HCT116 (cell line): ENCODE data around the gene CDH4. TPM values are rescaled to one million over a fixed set of nuclear protein-coding genes. Genes with fewer than 3 reads are reported as not detected.

Source experiments
- ATAC-seq: fragments of 200-7000 bp; cut with Tn5 transposase; 2 replicates; pipeline ENCODE4 v1.9.1; 2020; ENCODE audit warnings: mild to moderate bottlenecking, moderate library complexity
- BruUV-seq: library from RNA; stranded (reverse); fragments of 400-500 nt; replicated peaks from 2 replicates; lab custom pipeline; 2021; lab: Mats Ljungman, UMichigan
- CTCF ChIA-PET: fragments of 300-600 bp; sonication (Branson Sonifier 250); formaldehyde crosslinking; loops from one replicate; lab custom pipeline; 2021; ENCODE audit warnings: antibody characterized with exemption; lab: Charles Lee
- POLR2A ChIA-PET: fragments of 300-600, 350-600 bp; sonication (Branson Sonifier 250); formaldehyde crosslinking; loops from one replicate; lab custom pipeline; 2021; ENCODE audit warnings: antibody characterized with exemption; lab: Charles Lee
- RAD21 ChIA-PET, 2 experiments: fragments of 300-600 bp; sonication (Branson Sonifier 250); formaldehyde crosslinking; loops; one replicate each; lab custom pipeline; 2023; ENCODE audit warnings: low total read pairs in 2 of 2; ENCODE audit not compliant: uncharacterized antibody in 2 of 2, unreplicated experiment in 2 of 2, low non-redundant PET in 1 of 2; lab: Charles Lee
- DNase-seq: peaks from one replicate; pipeline ENCODE4 v3.0.0-alpha.2; 2010; ENCODE audit warnings: low read depth, low spot score
- H2AFZ ChIP-seq: fragments of 200-600 bp; shearing (Covaris generic), sonication (generic); 2 replicates; pipeline ENCODE4 v1.6.1; 2017; ENCODE audit warnings: low read depth, mixed run types, mixed read lengths, antibody characterized with exemption, low read length; ENCODE audit not compliant: poor library complexity, severe bottlenecking
- H3K27ac ChIP-seq: 2 replicates; pipeline ENCODE4 v1.5.1; 2012; ENCODE audit warnings: low read depth, low read length
- H3K27me3 ChIP-seq: fragments of 200-600 bp; sonication (generic); 2 replicates; pipeline ENCODE4 v1.6.1; 2016; ENCODE audit warnings: mixed run types, low read length, mixed read lengths; ENCODE audit not compliant: insufficient read depth
- H3K36me3 ChIP-seq, 2 experiments: fragments of 200-500 bp in 1 of 2; fragments of 200-600 bp in 1 of 2; sonication (Bioruptor generic) in 1 of 2; sonication (generic) in 1 of 2; 2 replicates each; pipeline versions ENCODE4 v1.5.1 to v1.6.1; 2014 to 2016; ENCODE audit warnings: low read length in 2 of 2, inconsistent platforms in 1 of 2, mixed read lengths in 1 of 2, mixed run types in 1 of 2; ENCODE audit not compliant: insufficient read depth in 2 of 2, control insufficient read depth in 1 of 2
- H3K4me1 ChIP-seq, 2 experiments: fragments of 200-600 bp in 1 of 2; sonication (generic) in 1 of 2; 2 replicates each; pipeline versions ENCODE4 v1.5.1 to v1.6.1; 2012 to 2017; ENCODE audit warnings: low read length in 2 of 2, inconsistent platforms in 1 of 2, mild to moderate bottlenecking in 1 of 2, mixed read lengths in 1 of 2, mixed run types in 1 of 2, moderate library complexity in 1 of 2; ENCODE audit not compliant: insufficient read depth in 2 of 2, control insufficient read depth in 1 of 2
- H3K4me2 ChIP-seq: fragments of 200-600 bp; sonication (generic); 2 replicates; pipeline ENCODE4 v1.6.1; 2017; ENCODE audit warnings: mixed run types, low read length, mixed read lengths
- H3K4me3 ChIP-seq, 2 experiments: fragments of 200-600 bp in 1 of 2; sonication (generic) in 1 of 2; replicated peaks in 1 of 2; 2 replicates each; pipeline ENCODE4 v1.5.1; 2011 to 2016; ENCODE audit warnings: low read length in 2 of 2, control low read depth in 1 of 2, low read depth in 1 of 2, mild to moderate bottlenecking in 1 of 2, mixed read lengths in 1 of 2, mixed run types in 1 of 2
- H3K79me2 ChIP-seq: fragments of 200-600 bp; sonication (generic); 2 replicates; pipeline ENCODE4 v1.6.1; 2017; ENCODE audit warnings: mild to moderate bottlenecking, mixed run types, low read length, moderate library complexity, mixed read lengths; ENCODE audit not compliant: insufficient read depth
- H3K9ac ChIP-seq: fragments of 200-600 bp; sonication (generic); 2 replicates; pipeline ENCODE4 v1.6.1; 2016; ENCODE audit warnings: low read length, mixed read lengths
- H3K9me2 ChIP-seq: fragments of 200-600 bp; sonication (generic), shearing (Covaris generic); 2 replicates; pipeline ENCODE4 v1.6.1; 2017; ENCODE audit warnings: mixed run types, mild to moderate bottlenecking, moderate library complexity; ENCODE audit not compliant: insufficient read depth
- H3K9me3 ChIP-seq, 2 experiments: fragments of 200-500 bp in 1 of 2; fragments of 200-600 bp in 1 of 2; sonication (Bioruptor generic) in 1 of 2; sonication (generic) in 1 of 2; 2 replicates each; pipeline ENCODE4 v1.6.1; 2014 to 2017; ENCODE audit warnings: low read length in 2 of 2, mixed read lengths in 2 of 2, inconsistent platforms in 1 of 2, low read depth in 1 of 2, mild to moderate bottlenecking in 1 of 2, mixed run types in 1 of 2, moderate library complexity in 1 of 2; ENCODE audit not compliant: control insufficient read depth in 1 of 2, insufficient read depth in 1 of 2
- H4K20me1 ChIP-seq: fragments of 200-600 bp; sonication (generic), shearing (Covaris generic); 2 replicates; pipeline ENCODE4 v1.6.1; 2017; ENCODE audit warnings: mixed run types, mild to moderate bottlenecking, moderate library complexity; ENCODE audit not compliant: insufficient read depth
- CBX3 ChIP-seq: IDR thresholded peaks from 2 replicates; pipeline ENCODE4 v1.6.1; 2012; ENCODE audit warnings: low read depth
- EGR1 ChIP-seq: IDR thresholded peaks from 2 replicates; pipeline ENCODE4 v1.6.1; 2012; ENCODE audit warnings: low read depth
- ELF1 ChIP-seq: IDR thresholded peaks from 2 replicates; pipeline ENCODE4 v1.6.1; 2012; ENCODE audit warnings: low read depth, borderline replicate concordance
- EZH2 ChIP-seq: fragments of 200-600 bp; sonication (generic); IDR thresholded peaks from 2 replicates; pipeline ENCODE4 v1.6.1; 2017; ENCODE audit warnings: antibody characterized with exemption, mixed run types
- EZH2phosphoT487 ChIP-seq: fragments of 200-600 bp; IDR thresholded peaks from 2 replicates; pipeline ENCODE4 v1.6.1; 2018; ENCODE audit warnings: antibody characterized with exemption, borderline replicate concordance
- JUND ChIP-seq: IDR thresholded peaks from 2 replicates; pipeline ENCODE4 v1.6.1; 2012
- POLR2AphosphoS5 ChIP-seq: IDR thresholded peaks from 2 replicates; pipeline ENCODE4 v1.6.1; 2011; ENCODE audit warnings: mild to moderate bottlenecking, low read depth, low read length, moderate library complexity
- RAD21 ChIP-seq: IDR thresholded peaks from 2 replicates; pipeline ENCODE4 v1.6.1; 2012; ENCODE audit warnings: low read depth, mild to moderate bottlenecking
- SIN3A ChIP-seq: IDR thresholded peaks from 2 replicates; pipeline ENCODE4 v1.6.1; 2012; ENCODE audit warnings: low read depth
- SP1 ChIP-seq: IDR thresholded peaks from 2 replicates; pipeline ENCODE4 v1.6.1; 2012; ENCODE audit warnings: low read depth
- SRF ChIP-seq: IDR thresholded peaks from 2 replicates; pipeline ENCODE4 v1.6.1; 2012; ENCODE audit warnings: low read depth
- YY1 ChIP-seq: IDR thresholded peaks from 2 replicates; pipeline ENCODE4 v1.6.1; 2011; ENCODE audit warnings: low read length, low read depth, moderate library complexity, mild to moderate bottlenecking; ENCODE audit not compliant: insufficient replicate concordance; ENCODE audit errors: extremely low read depth
- ZFX ChIP-seq: fragments of 450-650 bp; IDR thresholded peaks from 2 replicates; pipeline ENCODE4 v1.6.1; 2017
- ZNF274 ChIP-seq: fragments of 200-500 bp; sonication (Bioruptor generic); IDR thresholded peaks from 2 replicates; pipeline ENCODE4 v1.6.1; 2014; ENCODE audit warnings: mild to moderate bottlenecking, low read depth, low read length, inconsistent platforms
- intact Hi-C: fragments of 100-400 bp; cut with micrococcal nuclease; formaldehyde crosslinking; loops from 2 replicates; pipeline ENCODE4 v1.10.0; 2022
- total RNA-seq: library from RNA; stranded (reverse); gene quantifications from one replicate; pipeline ENCODE4 v1.2.1, GENCODE V29; 2021; ENCODE audit not compliant: unreplicated experiment
- TF ChIP-seq, protein P1 (sequence below): IDR thresholded peaks from 2 replicates; pipeline ENCODE4 v1.6.1; 2012
- TF ChIP-seq, protein P2 (sequence below): IDR thresholded peaks from 2 replicates; pipeline ENCODE4 v1.6.1; 2012
- TF ChIP-seq, protein P3 (sequence below): IDR thresholded peaks from 2 replicates; pipeline ENCODE4 v1.6.1; 2011; ENCODE audit warnings: mild to moderate bottlenecking, low read length, moderate library complexity; ENCODE audit not compliant: insufficient replicate concordance; ENCODE audit errors: extremely low read depth

CDH4 gene
- total RNA-seq, 1 experiment from 2014 or later = not detected

DNA sequence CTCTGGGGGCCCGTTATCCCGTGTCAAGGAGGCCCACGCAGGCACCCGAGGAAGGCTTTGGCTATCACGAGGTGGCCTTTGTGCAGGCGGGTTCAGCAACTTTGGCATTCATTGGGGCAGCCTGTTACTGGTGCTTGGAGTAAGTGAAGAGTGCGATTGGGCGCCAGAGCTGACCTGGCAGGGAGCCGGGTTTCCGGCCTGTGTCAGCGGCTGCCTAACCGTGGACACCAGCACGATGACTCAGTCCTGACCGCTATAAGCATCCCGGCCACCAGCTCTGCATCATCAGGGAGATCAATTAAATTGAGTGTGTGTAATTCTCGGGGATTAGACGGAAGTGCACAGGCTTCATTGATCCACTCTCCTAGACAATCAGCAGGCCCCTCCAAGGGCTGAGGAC lies 45.9 kb downstream of the CDH4 start:
- ChIA-PET POLR2A (no interaction called here), CTCF (no interaction called here), RAD21 (no interaction called here)
- no peaks in the 10 kb centered on the region for H3K9me2 ChIP-seq
- no peaks in the 10 kb centered on the region for H4K20me1 ChIP-seq
- no peaks in the 10 kb centered on the region for H3K27me3 ChIP-seq
- TF ChIP-seq SIN3A (no peak), EGR1 (no peak), YY1 (no peak), ZNF274 (no peak), POLR2AphosphoS5 (no peak), SRF (no peak), EZH2phosphoT487 (no peak), JUND (no peak), EZH2 (no peak), CBX3 (no peak), ZFX (no peak), SP1 (no peak), RAD21 (no peak), ELF1 (no peak)
- TF ChIP-seq, protein P1, sequence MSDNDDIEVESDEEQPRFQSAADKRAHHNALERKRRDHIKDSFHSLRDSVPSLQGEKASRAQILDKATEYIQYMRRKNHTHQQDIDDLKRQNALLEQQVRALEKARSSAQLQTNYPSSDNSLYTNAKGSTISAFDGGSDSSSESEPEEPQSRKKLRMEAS = no peak
- TF ChIP-seq, protein P2, sequence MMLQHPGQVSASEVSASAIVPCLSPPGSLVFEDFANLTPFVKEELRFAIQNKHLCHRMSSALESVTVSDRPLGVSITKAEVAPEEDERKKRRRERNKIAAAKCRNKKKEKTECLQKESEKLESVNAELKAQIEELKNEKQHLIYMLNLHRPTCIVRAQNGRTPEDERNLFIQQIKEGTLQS = no peak
- TF ChIP-seq, protein P3, sequence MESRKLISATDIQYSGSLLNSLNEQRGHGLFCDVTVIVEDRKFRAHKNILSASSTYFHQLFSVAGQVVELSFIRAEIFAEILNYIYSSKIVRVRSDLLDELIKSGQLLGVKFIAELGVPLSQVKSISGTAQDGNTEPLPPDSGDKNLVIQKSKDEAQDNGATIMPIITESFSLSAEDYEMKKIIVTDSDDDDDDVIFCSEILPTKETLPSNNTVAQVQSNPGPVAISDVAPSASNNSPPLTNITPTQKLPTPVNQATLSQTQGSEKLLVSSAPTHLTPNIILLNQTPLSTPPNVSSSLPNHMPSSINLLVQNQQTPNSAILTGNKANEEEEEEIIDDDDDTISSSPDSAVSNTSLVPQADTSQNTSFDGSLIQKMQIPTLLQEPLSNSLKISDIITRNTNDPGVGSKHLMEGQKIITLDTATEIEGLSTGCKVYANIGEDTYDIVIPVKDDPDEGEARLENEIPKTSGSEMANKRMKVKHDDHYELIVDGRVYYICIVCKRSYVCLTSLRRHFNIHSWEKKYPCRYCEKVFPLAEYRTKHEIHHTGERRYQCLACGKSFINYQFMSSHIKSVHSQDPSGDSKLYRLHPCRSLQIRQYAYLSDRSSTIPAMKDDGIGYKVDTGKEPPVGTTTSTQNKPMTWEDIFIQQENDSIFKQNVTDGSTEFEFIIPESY = no peak
- intact Hi-C loops = no loop called here
- H3K9ac ChIP-seq = no peak overlapping the region
- H3K79me2 ChIP-seq = no peaks in the 10 kb centered on the region
- no peak overlapping the region for H2AFZ ChIP-seq
- H3K4me2 ChIP-seq = no peak overlapping the region
- H3K36me3 ChIP-seq = no peaks in the 10 kb centered on the region
- peaks cover 12 to 20% of the 10 kb centered on the region in 2 experiments; a peak in 2 of 4 replicates for H3K9me3 ChIP-seq
- no peak overlapping the region for H3K4me3 ChIP-seq
- DNase-seq (no peak), ATAC-seq (no peak)
- no TSS peak for BruUV-seq
- no peaks in the 10 kb centered on the region for H3K4me1 ChIP-seq
- H3K27ac ChIP-seq = no peak overlapping the region
